ENCODE results near the gene ZNF621.

- TF ChIP-seq FOXA1 (IDR thresholded peaks at IDR 0.05) (no peak), SUZ12 (IDR thresholded peaks at IDR 0.05) (no peak), BHLHE40 (IDR thresholded peaks at IDR 0.05; ENCODE audit: borderline replicate concordance) (no peak), FOXM1 (IDR thresholded peaks at IDR 0.05; ENCODE audit: borderline replicate concordance) (no peak), NFRKB (IDR thresholded peaks at IDR 0.05) (no peak), ZNF384 (IDR thresholded peaks at IDR 0.05) (no peak), PKNOX1 (IDR thresholded peaks at IDR 0.05) (no peak), SP1 (IDR thresholded peaks at IDR 0.05) (no peak), TARDBP (IDR thresholded peaks at IDR 0.05) (no peak), ELF4 (IDR thresholded peaks at IDR 0.05) (no peak), ARNT (IDR thresholded peaks at IDR 0.05) (no peak), HDGF (IDR thresholded peaks at IDR 0.05; ENCODE audit: borderline replicate concordance) (no peak), LEF1 (IDR thresholded peaks at IDR 0.05; ENCODE audit: borderline replicate concordance) (no peak), FOXK2 (IDR thresholded peaks at IDR 0.05) (no peak)
Observed at GRCh38 chr3:40524222-40524567, 565 bp upstream of the ZNF621 start.

Measured in HEK293T (cell line).